PC-9 (cell line): ENCODE results near the gene SLX9.

Experiments
- CTCF ChIP-seq: fragments of 200-600 bp; sonication (generic); conservative IDR thresholded peaks from 2 replicates; pipeline ENCODE4 v1.6.1; 2017; ENCODE audit warnings: mixed run types, antibody characterized with exemption, mild to moderate bottlenecking, moderate library complexity
- EZH2 ChIP-seq: fragments of 200-600 bp; sonication (generic); IDR thresholded peaks from 2 replicates; pipeline ENCODE4 v1.8.0; 2017; ENCODE audit warnings: antibody characterized with exemption, low read depth

- TF ChIP-seq CTCF (no peak), EZH2 (no peak)
Measured at GRCh38 chr21:44983421-44984206, 43.8 kb downstream of the SLX9 start.
